GM10248 (cell line): ENCODE results near the gene FARS2.
A peak's percentile ranks its signal among the peaks of the same experiment; 100 is the strongest.

Source experiments
- CTCF ChIA-PET: fragments of 300-600 bp; sonication (Branson Sonifier 250); formaldehyde crosslinking; extraction: SDS; loops from one replicate; lab custom pipeline; 2021; ENCODE audit warnings: antibody characterized with exemption; lab: Yijun Ruan, JAX
- POLR2A ChIA-PET: fragments of 350-650 bp; sonication (Branson Sonifier 250); formaldehyde crosslinking; extraction: SDS; loops from one replicate; lab custom pipeline; 2020; ENCODE audit warnings: antibody characterized with exemption; lab: Yijun Ruan, JAX
- DNase-seq: peaks from one replicate; pipeline ENCODE4 v3.0.0; 2012; ENCODE audit errors: extremely low spot score
- TF ChIP-seq, protein P1 (sequence below): IDR thresholded peaks from 2 replicates; pipeline ENCODE4 v1.5.1; 2012; ENCODE audit warnings: mild to moderate bottlenecking, low read depth; ENCODE audit errors: extremely low read depth, missing control alignments, control extremely low read depth

The FARS2 gene

DNA sequence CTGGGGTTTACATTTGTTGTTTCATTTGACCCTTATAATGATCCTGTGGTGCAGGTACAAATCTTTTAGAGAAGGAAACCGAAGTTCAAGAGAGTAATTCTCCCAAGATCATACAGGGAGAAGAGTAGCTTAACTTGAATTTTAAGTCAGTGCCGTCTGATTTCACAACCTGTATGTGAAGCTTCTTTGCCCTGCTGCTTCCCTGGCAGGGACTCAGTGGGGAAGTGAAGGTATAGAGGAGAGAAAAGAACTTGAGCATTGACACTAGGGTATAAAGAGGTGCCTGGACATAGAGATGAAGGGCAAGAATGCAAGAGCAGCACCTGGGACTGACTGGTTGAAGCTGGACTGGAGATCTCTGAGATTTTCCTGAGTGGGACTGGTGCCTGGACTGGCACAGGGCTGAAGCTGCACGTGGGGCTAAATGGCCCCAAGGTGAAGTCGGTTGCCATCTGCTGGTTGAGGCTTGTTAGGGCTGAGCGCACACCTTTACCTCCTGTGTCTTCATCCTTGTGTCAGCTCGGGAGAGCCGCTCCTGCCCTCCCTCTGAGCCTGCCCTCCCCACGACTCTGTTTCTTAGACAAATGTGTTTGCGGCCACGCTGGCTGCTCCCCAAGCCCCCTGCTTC, 41.8 kb downstream of the FARS2 start:
- ChIA-PET POLR2A (no interaction called here), CTCF (interaction anchor here (0.9 to 7.0 kb wide), 46 partner anchors 8 to 300 kb away, joined by 3 to 122 read pairs (median 4); partner anchors contain the start of gene RPP40)
- DNase-seq: peak; percentile 77
- TF ChIP-seq, protein P1, sequence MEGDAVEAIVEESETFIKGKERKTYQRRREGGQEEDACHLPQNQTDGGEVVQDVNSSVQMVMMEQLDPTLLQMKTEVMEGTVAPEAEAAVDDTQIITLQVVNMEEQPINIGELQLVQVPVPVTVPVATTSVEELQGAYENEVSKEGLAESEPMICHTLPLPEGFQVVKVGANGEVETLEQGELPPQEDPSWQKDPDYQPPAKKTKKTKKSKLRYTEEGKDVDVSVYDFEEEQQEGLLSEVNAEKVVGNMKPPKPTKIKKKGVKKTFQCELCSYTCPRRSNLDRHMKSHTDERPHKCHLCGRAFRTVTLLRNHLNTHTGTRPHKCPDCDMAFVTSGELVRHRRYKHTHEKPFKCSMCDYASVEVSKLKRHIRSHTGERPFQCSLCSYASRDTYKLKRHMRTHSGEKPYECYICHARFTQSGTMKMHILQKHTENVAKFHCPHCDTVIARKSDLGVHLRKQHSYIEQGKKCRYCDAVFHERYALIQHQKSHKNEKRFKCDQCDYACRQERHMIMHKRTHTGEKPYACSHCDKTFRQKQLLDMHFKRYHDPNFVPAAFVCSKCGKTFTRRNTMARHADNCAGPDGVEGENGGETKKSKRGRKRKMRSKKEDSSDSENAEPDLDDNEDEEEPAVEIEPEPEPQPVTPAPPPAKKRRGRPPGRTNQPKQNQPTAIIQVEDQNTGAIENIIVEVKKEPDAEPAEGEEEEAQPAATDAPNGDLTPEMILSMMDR: peak; percentile 81

- POLR2A ChIA-PET: no interaction called here
- CTCF ChIA-PET: interaction anchor here (1.0 to 7.0 kb wide), 32 partner anchors 8 to 248 kb away, joined by 3 to 122 read pairs (median 6); no protein-coding TSS in a partner anchor
- TF ChIP-seq, protein P1: no peak
- DNase-seq: no peak
Observed at GRCh38 chr6:5303682-5304081, 42.4 kb downstream of the FARS2 start.

- ChIA-PET POLR2A (no interaction called here), CTCF (interaction anchor here (1.0 to 7.0 kb wide), 8 partner anchors 9 to 164 kb away, joined by 3 to 122 read pairs (median 3); no protein-coding TSS in a partner anchor)
- DNase-seq: no peak
- TF ChIP-seq, protein P1: no peak
Observed at GRCh38 chr6:5305968-5306626, 44.8 kb downstream of the FARS2 start.

DNA sequence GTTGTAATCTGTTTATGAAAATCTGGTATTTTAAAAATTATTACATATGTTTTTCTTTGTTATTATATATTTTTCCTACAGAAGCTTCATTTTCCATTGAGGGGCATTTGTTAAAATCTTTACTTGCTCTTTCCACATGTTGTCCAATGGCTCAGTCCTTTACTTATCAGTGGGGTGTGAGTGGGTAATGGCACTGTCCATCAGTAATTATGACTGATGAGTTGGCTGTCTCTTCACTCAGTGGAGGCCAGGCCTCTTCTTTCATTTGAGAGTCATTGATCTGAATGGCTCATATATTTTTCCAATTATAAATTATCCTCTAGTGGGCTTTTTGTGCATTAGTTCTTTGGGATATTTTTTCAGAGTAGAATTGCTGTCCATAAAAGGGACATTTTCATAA, 45.7 kb downstream of the FARS2 start:
- no peak for DNase-seq
- TF ChIP-seq, protein P1: no peak
- POLR2A ChIA-PET: no interaction called here
- CTCF ChIA-PET: interaction anchor here (1.1 to 7.0 kb wide), 3 partner anchors 10 to 165 kb away, joined by 3 to 122 read pairs (median 3); no protein-coding TSS in a partner anchor

DNA sequence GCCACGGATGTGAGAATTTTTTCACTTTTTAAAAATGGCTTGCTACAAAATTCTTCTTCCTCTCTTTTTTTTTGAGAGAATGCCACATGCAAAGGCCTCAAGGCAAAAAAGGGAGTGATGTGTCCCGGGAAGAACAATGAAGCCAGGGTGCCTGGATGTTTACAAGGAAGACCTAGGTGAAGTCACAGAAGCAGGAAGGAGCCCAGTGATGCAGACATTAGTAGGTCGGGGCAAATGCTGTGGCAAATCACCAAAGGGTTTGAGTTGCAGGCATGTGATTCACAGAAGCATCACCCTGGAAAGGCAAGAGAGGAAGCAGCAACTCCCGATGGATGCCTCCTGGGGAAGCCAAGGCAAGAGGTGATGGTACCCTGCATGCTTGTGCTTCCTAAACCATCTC, 46.8 kb downstream of the FARS2 start:
- no peak for DNase-seq
- ChIA-PET CTCF (interaction anchor here (7.0 kb wide), 1 partner anchor 166 kb away, joined by 122 read pairs; no protein-coding TSS in a partner anchor), POLR2A (no interaction called here)
- TF ChIP-seq, protein P1: no peak

DNA sequence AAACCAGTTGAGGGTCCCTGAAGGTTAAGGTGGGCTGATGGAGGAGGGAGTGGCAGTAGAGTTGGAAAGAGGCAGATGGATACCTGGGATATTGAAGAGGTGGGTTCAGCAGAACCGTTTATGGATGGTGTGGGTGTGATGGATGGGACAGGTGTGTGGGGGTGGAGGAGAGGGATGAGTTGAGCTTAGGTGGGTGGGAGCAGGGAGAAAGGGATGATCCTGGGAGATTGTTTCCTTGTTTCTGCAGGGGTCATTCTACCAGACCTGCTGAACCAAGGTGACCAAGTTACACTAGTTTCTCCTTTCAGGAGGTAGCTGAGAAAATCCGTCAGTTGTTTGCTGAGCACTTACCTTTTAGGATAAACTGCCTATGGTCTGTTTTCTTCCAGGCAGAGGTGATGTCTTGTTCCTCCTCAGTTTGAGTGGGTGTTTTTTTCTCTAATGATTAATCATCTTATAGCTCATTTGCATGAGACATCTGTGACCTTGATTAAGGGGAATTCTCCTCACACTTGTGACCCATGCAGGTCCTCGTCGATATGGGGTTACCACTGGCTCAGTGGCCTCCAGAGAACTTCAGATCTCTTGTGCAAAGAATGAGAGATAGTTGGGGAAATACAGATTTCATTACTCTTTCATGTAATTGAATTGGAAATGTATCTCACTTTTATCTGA, 53.0 kb downstream of the FARS2 start:
- CTCF ChIA-PET: interaction anchor here (1.2 to 2.3 kb wide), 2 partner anchors 11 to 32 kb away, joined by 3 to 18 read pairs; no protein-coding TSS in a partner anchor
- TF ChIP-seq, protein P1: no peak
- peak; percentile 34 for DNase-seq
- POLR2A ChIA-PET: no interaction called here
